ENCODE results near the gene SYPL1. TPM values are rescaled to one million over a fixed set of nuclear protein-coding genes. Genes with fewer than 3 reads are reported as not detected.

SYPL1 gene
- polyA plus RNA-seq, 1 donor = 60.0 TPM

DNA sequence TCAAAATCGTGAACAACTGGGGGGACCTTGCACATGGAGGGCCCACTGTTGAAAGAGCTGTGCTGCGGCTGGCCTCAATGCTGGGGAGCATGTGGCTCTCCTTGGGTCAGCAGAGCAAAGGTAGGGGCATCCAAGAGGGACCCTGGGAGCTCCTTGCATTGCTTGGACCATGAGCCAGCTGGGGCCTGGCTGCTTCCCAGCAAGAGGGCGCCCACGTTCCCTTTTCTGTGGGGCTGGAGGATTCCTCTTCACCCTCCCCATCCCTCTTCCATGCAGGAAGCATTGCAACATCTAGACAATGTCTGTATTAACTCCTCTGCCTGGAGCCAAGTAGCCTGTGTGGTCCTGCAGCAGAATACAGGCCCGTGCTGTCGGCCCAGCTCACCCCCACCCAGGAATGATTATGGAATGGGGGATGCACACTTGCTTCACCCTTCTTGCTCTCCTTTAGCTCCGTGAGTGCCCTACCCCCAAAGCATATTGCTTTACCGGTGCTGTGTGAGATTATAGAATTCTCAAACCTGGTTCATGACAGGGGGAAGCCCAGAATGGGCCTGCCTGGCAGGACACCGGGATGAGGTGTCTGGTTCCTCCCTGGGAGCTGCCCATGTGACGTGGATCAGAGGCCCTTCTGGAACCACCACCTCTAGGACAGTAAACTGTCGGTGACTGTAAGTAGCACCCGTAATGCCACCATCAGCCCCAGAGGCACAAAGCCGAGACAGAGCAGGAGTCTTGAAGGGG, 61.9 kb downstream of the SYPL1 start:
- no peak for DNase-seq

DNA sequence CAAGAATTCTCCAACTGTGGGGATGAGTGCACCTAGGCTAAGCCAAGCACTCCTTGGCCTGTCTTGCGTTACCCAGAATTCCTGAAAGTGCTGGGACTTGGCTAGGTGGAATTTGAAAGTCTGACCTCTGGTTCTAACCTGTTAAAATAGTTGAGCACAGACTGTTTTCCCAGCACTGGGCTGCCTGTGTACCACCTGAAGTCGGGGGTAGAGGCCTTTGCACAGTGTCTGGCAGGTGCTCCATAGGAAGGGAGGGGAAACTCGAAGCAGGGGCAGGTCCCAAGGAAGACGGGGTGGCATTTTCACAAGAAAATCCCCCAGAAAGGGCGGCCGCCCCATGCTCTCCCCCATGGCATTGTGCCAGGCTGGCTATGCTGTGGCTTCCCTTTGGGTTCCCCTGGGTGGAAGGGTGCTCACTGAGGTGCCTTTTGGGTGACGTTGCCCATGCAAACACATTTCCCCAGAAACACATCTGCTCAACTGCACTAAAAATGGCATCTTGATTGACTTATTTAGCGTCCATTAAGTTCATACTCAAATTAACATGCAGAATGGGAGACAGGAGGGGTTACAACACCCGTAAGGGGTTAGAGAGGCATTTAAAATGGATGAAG, 62.9 kb downstream of the SYPL1 start:
- no peak for DNase-seq

- no peak for DNase-seq
These were observed 63.4 kb downstream of the SYPL1 start for GRCh38 chr7:106048706-106049020.

DNA sequence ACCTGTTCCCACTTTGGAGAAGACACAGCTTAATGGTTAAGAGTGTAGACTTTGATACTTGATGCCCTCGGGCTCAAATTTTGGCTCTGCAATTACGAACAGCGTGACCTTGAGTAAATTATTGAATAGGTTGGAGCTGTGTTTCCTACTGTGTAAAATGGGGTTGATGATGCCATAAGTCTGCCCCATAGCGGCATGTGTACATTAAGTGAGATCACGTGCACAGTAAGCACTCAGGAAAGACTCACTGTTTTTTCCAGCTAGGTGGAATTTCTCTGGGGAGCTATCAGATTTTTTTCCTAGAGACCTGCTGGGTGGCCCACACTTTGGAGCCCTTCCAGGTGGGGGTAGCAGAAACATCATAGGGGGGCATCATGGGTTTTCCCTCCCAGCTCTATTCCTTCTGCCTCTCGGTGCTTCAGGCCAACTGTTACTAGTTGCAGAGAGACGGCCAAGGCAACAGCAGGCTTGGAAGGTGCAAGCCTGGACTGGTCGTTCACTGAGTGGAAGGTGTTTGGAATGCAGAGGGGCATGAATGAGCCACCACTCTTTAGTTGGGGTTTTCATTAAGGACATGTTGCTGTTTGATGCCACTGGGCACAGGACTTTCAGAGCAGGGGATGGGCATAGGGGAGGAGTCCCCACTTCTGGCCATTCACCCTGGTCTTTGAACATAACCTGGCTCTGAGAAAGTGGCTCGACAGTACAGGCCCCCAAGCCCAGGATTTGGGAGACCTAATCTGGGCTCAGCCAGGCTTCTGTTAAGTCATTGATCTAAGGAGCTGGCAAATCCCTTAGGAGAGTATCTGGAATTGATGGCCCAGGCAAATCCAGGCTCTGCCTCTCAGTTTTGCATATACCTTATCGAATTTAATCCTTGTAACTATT, 64.0 kb downstream of the SYPL1 start:
- DNase-seq = no peak

- no peak for DNase-seq
These were observed 64.9 kb downstream of the SYPL1 start for GRCh38 chr7:106047184-106047583.

GRCh38 chr7:106045586-106045985, 66.5 kb downstream of the SYPL1 start:
- DNase-seq = no peak

- DNase-seq = no peak
These were observed 67.0 kb downstream of the SYPL1 start for GRCh38 chr7:106045139-106045538.

GRCh38 chr7:106042196-106042611, 69.9 kb downstream of the SYPL1 start:
- no peak for DNase-seq

- DNase-seq = no peak
These were observed 70.9 kb downstream of the SYPL1 start for GRCh38 chr7:106041140-106041717.

Other genes with a start within 250 kb of the SYPL1 start
- gene ATXN7L1, start 235.7 kb downstream of the SYPL1 start, polyA plus RNA-seq (ENCODE audit: insufficient read length) = 7.5 TPM
- gene CDHR3, start 149.0 kb downstream of the SYPL1 start, polyA plus RNA-seq (ENCODE audit: insufficient read length) = 14.9 TPM
- gene NAMPT, start 172.7 kb upstream of the SYPL1 start, polyA plus RNA-seq (ENCODE audit: insufficient read length) = 22.4 TPM